HG03064 (cell line): Measurements from ENCODE around the gene KRTAP2-4.
"Not testable (repeated sequence)": the region's sequence is repeated elsewhere in the genome, so short reads cannot be mapped to it uniquely, and the experiment has no call there.

ENCODE experiments used
- ATAC-seq: cut with Tn5 transposase; IDR thresholded peaks from one replicate; pipeline ENCODE4 v1.9.1; 2021; ENCODE audit warnings: low read depth; ENCODE audit not compliant: unreplicated experiment

Gene KRTAP2-4

DNA sequence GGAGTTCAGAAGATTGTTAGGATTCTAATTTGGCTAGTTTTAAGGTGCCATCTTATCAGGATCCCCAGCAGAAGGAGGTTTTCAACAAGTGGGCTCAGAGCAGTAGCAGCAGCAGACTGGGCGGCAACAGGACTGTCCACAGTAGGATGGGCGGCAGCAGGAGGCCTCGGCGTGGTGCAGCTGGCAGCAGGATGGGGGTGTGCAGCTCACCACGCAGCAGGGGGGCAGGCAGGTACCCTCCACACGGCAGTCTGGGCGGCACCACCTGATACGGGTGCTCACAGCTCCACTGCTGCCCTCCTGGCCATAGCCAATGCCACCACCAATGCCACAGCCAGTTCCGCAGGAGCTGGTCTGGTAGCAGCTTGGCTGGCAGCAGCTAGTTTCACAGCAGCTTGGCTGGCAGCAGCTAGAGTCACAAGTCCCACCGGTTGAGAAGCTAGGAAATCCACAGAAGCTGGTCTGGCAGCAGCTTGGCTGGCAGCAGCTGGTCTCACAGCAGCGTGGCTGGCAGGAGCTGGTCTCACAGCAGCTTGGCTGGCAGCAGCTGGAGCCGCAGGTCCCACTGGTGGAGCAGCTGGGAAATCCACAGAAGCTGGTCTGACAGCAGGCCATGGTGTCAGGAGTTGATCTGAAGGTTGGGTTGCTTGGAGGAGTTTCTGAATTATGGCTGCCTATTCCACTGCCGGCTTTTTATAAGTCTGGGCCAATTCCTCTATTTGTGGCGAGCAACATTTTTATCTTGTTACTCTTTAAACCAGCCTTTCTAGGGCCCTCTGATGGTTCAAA lies 24.7 kb downstream of the KRTAP2-4 start, which contains the start of gene KRTAP1-1:
KRTAP1-1 (minus strand) TSS at position 668 of the 789 bp plus-strand sequence; CDS start at position 615, 53 bp downstream.
- ATAC-seq: not testable (repeated sequence)

DNA sequence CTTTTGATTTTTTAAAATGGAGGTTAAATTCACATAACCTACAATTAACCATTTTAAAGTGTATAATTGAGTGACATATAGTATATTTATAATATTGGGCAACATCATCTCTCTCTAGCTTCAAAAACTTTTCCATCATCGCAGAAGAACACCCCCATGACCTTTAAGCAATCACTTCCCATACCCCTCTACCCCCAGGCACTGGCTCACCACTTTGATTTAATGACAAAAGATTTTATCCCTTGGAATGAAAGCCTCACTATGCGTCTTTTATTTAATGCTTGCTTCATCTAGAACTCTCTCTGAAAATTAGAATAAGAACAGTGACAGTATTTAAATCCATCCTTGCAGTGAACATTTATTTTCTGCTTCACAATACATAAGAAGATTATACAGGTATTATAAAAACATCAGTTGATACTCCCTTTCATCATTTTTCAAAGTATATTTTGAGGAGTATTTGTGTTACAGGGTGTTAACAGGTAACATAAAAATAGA lies 27.8 kb downstream of the KRTAP2-4 start:
- no peak for ATAC-seq

DNA sequence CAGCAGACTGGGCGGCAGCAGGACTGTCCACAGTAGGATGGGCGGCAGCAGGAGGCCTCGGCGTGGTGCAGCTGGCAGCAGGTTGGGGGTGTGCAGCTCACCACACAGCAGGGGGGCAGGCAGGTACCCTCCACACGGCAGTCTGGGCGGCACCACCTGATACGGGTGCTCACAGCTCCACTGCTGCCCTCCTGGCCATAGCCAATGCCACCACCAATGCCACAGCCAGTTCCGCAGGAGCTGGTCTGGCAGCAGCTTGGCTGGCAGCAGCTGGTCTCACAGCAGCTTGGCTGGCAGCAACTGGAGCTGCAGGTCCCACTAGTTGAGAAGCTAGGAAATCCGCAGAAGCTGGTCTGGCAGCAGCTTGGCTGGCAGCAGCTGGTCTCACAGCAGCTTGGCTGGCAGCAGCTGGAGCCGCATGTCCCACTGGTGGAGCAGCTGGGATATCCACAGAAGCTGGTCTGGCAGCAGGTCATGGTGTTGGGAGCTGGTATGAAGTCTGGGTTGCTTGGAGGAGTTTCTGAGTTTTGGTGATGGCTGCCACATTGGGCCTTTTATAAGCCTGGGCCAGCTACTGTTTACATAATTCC lies 31.2 kb downstream of the KRTAP2-4 start, which contains the start of gene KRTAP1-3:
KRTAP1-3 (minus strand) TSS at position 529 of the 590 bp plus-strand sequence; CDS start at position 476, 53 bp downstream.
- ATAC-seq: not testable (repeated sequence)

DNA sequence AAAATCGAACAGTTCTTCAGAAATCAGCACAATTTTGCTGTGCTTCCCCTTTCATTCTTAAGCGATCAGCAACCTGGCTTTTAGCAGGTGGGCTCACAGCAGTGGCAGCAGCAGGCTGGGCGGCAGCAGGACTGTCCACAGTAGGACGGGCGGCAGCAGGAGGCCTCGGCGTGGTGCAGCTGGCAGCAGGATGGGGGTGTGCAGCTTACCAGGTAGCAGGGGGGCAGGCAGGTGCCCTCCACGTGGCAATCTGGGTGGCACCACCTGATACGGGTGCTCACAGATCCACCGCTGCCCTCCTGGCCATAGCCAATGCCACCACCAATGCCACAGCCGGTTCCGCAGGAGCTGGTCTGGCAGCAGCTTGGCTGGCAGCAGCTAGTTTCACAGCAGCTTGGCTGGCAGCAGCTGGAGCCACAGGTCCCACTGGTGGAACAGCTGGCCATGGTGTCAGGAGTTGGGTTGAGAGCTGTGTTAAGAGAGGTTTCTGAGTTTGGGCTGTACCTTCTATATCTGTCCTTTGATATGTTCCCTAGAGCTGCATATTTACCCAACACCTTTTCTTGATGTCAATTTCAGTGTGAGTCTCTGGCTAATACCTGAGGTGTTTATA lies 35.9 kb downstream of the KRTAP2-4 start, which contains the start of gene KRTAP1-4:
KRTAP1-4 (minus strand) TSS at position 563 of the 613 bp plus-strand sequence; CDS start at position 446, 117 bp downstream.
- no peak for ATAC-seq

DNA sequence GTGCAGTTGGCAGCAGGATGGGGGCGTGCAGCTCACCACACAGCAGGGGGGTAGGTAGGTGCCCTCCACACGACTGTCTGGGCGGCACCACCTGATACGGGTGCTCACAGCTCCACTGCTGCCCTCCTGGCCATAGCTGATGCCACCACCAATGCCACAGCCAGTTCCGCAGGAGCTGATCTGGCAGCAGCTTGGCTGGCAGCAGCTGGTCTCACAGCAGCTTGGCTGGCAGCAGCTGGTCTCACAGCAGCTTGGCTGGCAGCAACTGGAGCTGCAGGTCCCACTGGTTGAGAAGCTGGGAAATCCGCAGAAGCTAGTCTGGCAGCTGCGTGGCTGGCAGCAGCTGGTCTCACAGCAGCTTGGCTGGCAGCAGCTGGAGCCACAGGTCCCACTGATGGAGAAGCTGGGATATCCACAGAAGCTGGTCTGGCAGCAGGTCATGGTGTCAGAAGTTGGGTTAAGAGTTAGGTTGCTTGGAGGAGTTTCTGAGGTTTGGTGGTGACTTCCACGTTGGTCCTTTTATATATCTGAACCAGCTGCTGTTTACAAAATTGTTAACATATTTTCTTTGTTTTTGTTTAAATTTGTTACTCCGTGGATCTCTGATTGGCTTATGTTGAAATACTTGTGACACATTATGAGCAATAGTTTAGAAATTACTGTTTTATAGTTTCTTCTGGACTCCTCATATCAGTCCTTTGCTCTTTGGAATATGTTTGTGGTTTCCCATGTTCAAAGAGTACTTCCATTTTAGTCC lies 38.8 kb downstream of the KRTAP2-4 start, which contains the start of gene KRTAP1-5:
KRTAP1-5 (minus strand) TSS at position 494 of the 757 bp plus-strand sequence; CDS start at position 441, 53 bp downstream.
- no peak for ATAC-seq

DNA sequence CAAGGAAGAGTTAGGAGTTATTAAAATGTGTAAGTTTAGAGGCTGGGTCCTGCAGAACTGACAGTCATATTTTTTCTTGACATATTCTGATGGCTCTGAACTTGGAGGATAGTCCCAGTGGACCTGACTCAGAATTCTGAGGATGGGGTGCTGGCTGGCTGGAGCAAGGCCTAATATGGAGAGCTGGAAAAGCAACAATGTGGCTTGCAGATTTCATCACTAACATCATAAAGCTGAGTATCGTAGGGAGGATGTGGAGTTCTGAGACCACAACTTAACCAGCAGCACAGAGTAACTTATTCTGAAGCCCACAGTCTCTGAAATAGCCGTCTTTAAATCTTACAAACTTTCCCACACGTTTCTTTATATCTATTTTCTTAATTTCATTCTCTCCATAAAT lies 41.0 kb downstream of the KRTAP2-4 start:
- ATAC-seq: no peak

DNA sequence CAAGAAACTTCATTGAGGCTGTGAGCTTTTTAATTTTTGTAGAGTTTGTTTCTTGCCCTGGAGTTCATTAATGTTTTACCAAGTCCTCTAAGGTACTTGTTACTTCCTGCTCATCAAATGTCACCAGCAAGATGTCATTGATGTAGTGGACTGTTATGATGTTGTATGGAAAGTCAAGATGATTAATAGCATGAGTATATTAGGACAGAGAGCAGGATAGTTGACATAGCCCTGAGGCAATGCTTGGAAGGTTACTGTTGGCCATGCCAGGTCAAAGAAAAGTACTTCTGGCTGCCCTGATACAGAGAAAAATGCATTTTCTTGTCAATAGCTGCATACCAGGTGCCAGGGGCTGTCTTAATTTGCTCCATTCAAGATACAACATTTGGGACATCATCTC lies 45.3 kb downstream of the KRTAP2-4 start:
- no peak for ATAC-seq

DNA sequence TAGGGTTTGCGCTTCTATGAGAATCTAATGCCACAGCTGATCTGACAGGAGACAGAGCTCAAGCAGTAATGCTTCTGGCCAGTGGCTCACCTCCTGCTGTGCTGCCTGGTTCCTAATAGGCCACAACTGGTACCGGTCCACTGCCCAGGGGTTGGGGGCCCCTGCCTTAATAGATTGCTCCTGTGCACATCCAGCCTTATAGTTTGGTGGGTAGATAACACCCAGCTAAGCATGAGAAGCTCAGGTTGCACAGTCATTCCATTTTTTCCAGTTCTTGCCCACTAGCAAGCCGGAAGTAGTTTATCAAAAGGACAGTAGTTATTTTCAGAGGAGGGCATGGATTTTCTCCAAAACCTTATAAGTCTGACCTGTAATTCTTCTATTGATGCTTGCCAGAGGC lies 46.3 kb downstream of the KRTAP2-4 start:
- ATAC-seq: no peak

DNA sequence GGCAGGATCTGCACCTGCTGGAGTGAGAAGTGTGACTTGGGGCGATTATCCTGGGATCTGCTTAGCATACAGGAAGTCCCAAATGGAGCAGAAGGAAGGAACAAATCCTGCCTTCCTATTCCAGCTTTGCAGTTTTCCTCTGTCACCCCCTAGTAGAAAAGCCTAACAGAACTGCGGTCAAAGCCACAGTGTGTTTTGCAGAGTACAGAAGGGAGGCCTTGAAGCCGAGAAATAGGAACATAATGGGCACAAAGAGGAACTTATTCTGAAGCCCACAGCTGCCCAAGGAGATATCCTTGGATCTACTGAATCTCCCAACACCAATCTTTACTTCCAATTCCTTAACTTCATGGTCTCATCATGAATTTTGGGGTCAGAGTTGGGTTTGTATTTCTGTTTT lies 47.1 kb downstream of the KRTAP2-4 start:
- ATAC-seq: no peak

DNA sequence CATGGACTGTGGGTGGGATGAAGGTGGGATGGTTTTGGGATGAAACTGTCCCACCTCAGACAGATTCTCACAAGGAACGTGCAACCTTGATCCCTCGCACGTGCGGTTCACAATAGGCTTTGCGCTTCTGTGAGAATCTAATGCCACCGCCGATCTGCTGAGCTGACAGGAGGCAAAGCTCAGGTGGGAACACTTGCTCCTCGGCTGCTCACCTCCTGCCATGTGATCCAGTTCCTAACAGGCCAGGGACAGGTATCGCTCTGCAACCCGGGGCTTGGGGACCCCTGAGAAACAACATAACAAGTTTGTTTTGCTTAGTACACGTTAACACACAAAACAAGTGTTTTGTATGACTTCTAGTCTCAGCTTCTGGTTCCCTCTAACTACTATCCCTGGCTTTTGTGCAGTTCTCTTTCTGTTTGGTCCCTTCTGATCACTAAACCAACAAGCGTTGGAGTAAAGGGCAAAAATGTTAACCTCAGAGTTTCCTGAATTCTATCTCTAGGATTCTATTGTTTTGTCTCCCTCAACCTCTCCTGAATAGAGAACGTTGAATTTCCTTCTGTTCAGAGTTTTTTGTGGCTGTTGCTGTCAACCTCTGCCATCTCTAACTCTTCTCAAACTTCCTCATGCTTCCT lies 49.0 kb downstream of the KRTAP2-4 start:
- no peak for ATAC-seq

DNA sequence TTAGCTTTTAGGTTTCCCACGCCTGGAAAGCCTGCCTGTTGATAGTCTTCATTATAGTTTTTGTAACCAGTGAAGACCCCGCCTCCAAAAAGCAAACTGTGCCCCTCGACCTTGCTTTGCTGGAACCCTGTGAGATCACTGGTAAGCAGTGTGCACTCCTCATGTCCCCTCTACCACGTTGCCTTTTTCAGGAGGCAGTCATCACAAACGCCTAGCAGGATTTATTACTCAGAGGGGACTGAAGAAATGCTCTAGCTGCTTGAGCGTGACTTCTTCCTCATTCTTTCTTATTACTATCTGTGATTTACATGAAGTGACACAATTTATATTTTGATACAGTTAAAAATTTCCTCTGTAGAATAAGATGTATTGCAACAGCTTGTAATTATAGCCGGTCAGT lies 50.2 kb downstream of the KRTAP2-4 start:
- no peak for ATAC-seq
